ENCODE results near the gene TMEM139.
"Not testable (repeated sequence)": the region's sequence is repeated elsewhere in the genome, so short reads cannot be mapped to it uniquely, and the experiment has no call there.

The TMEM139 gene

GRCh38 chr7:143287339-143287934 lies 2.7 kb downstream of the TMEM139 start:
- peak overlapping the region; percentile 75 for H3K4me3 ChIP-seq (ENCODE audit: low read depth, low read length)
- DNase-seq (ENCODE audit: low read depth) = no peak

GRCh38 chr7:143287935-143288826 lies 3.4 kb downstream of the TMEM139 start, which contains the start of gene CASP2:
CASP2 (plus strand) TSS chr7:143288351; CDS start chr7:143288456, 105 bp downstream.
- DNase-seq (ENCODE audit: low read depth) = peak; percentile 90

DNA sequence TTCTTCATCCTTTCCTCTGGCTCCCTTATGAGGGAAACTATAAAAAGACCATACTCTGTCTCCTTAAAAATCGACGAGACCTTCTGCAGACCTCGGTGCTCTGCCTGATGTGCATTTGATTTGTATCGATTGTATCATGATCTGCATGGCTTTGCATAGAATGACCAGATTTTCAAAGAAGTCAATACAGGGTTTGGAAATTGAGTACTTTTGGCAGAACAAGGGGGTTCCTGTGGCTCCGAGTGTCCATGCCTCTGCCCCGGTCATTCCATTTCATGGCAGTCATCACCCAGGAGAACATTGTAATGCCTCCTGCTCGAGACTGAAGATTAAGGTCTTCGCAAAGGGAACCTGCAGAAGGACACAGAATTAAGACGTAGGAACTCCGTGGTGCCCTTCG lies 4.1 kb downstream of the TMEM139 start:
- DNase-seq (ENCODE audit: low read depth) = no peak
- peak overlapping the region; percentile 75 for H3K4me3 ChIP-seq (ENCODE audit: low read depth, low read length)

More at GRCh38 chr7:143287935-143288826, 3.4 kb downstream of the TMEM139 start, which contains the start of gene CASP2:
- H3K4me3 ChIP-seq (ENCODE audit: low read depth, low read length) = peak within 1 kb of the TSS; percentile 75

DNA sequence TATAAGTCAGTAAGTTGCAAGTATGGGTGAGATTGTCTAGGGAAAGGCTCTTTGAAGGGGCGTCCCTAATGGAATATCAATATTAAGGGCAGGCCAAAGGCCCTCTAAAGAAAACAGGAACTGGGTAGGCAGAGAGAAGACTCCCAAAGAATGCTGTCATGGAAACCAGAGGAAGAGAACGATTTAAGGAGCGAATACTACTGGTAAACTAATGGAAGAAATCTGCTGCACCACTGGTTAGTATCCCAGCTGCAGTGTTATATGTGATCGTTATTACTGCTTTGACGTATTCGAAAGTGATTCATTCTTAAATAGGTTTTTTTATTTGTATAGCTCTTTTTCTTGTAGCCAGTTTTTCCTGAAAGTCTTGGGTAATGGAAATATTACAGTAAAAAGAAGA lies 4.7 kb downstream of the TMEM139 start:
- peak overlapping the region; percentile 75 for H3K4me3 ChIP-seq (ENCODE audit: low read depth, low read length)
- DNase-seq (ENCODE audit: low read depth) = no peak

DNA sequence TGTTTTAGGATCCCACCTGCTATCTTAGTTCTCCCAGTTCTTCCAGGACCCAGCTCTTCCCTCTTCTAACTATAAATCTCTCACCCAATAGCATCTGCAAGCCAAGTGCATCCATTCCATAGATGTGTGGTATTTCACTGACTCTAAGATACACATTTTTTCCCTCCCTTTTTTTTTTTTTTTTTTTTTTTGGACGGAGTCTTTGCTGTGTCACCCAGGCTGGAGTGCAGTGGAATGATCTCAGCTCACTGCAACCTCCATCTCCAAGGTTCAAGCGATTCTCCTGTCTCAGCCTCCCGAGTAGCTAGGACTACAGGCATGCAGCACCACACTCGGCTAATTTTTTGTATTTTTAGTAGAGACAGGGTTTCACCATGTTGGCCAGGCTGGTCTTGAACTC lies 5.1 kb downstream of the TMEM139 start:
- H3K4me3 ChIP-seq (ENCODE audit: low read depth, low read length) = peak overlapping the region; percentile 75
- DNase-seq (ENCODE audit: low read depth) = not testable (repeated sequence)

GRCh38 chr7:143290293-143290692 lies 5.5 kb downstream of the TMEM139 start:
- DNase-seq (ENCODE audit: low read depth) = no peak
- H3K4me3 ChIP-seq (ENCODE audit: low read depth, low read length) = no peak overlapping the region

- DNase-seq (ENCODE audit: low read depth) = no peak
These were observed 8.1 kb downstream of the TMEM139 start for GRCh38 chr7:143292876-143293275.

DNA sequence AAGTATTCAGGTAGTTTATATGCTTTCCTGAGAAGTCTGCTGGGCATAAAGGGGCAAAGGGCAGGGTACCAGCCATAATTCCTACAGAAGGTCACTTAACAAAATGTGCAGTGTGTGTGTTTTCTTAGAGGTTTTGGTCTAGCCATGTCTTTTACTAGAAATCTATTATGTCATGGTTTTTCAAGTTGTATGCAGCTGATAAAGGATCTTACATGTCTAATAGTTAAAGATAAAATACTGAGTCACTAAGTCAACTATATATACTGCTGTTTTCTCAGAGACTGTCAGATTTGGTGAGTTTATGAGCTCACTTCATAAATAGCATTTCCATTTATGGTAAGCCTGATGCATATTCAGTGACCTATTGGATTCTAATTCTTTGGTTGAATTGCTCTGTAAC lies 11.1 kb downstream of the TMEM139 start:
- no peak for DNase-seq (ENCODE audit: low read depth)
- H3K4me3 ChIP-seq (ENCODE audit: low read depth, low read length) = no peak overlapping the region

More at GRCh38 chr7:143292876-143293275, 8.1 kb downstream of the TMEM139 start:
- H3K4me3 ChIP-seq (ENCODE audit: low read depth, low read length) = no peak overlapping the region

DNA sequence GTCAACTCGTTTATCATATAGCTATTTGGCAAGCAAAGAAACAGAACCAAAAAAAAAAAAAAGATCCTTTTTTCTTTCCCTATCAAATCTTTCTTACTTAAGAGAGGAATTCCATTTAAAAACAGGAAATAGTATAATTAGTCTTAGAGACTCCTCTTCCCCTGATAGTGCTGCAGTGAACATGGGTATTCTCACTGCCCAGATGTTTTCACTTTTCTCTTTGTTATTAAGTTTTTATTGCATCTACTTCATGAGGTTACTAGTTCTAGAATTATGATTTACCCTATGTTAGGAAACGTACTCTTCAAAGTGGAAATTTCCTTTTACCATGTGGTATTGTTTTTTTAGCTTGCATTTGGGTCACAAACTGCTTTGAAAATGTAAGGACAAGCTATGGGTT lies 11.9 kb downstream of the TMEM139 start:
- no peak overlapping the region for H3K4me3 ChIP-seq (ENCODE audit: low read depth, low read length)

GRCh38 chr7:143299346-143299745 lies 14.6 kb downstream of the TMEM139 start:
- H3K4me3 ChIP-seq (ENCODE audit: low read depth, low read length) = no peak overlapping the region
- DNase-seq (ENCODE audit: low read depth) = no peak

More for the DNA sequence above, 11.9 kb downstream of the TMEM139 start:
- DNase-seq (ENCODE audit: low read depth) = no peak

DNA sequence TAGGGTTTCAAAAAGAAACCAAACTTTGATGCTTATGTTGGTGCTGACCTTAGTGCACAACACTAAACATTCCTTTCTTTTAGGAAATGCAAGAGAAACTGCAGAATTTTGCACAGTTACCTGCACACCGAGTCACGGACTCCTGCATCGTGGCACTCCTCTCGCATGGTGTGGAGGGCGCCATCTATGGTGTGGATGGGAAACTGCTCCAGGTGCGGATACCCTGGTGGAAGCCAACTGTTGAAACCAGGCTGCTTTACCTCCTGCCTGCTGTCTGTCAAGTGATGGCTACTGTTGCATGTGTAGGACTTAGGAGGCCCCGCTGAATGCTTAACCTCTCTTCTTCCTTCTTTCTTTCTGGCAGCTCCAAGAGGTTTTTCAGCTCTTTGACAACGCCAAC lies 15.1 kb downstream of the TMEM139 start:
- no peak overlapping the region for H3K4me3 ChIP-seq (ENCODE audit: low read depth, low read length)
- no peak for DNase-seq (ENCODE audit: low read depth)

DNA sequence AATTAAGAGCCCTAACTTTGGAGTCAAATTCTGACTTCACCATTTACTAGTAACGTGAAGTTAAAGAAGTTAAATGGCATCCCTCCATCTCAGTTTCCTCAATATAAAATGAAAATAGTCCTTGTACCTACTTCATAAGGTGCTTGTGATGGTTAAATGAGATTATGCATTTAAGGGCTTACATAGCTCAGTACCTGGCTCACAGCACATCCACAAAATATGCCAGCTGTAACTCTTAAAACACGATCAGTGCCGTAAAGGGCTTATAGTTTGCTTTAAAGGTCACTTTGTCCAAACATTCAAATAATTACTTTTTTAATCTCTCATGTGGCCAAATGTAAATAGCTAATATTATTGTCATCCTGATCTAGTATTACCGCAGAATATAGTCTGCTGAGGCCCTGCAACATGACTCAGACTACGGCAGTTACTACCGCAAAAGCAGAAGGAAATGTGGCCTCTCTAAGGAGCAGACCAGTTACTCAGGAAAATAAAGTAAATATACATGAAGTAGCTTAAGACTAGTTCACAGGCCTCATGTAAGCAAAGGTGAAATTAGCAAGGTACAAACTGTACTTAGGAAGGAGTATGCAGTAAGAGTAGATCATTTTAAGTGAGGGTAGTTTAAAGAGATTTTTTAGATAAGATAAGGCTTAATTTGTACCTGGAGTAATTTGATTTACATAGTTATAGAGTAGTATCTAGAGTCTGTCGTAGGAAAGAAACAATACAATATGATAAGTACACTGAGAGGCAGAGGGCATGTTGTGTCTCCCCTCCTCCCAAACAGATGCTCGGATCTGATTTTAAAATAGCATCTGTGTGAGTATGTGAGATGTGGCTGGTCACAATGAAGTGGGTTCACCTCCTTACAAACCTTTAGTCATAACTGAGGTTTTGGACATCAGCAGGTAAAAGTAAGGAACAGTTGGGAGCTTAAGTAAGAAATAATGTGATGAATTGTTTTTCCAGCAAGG lies 16.5 kb downstream of the TMEM139 start:
- DNase-seq (ENCODE audit: low read depth) = no peak
- no peak overlapping the region for H3K4me3 ChIP-seq (ENCODE audit: low read depth, low read length)

DNA sequence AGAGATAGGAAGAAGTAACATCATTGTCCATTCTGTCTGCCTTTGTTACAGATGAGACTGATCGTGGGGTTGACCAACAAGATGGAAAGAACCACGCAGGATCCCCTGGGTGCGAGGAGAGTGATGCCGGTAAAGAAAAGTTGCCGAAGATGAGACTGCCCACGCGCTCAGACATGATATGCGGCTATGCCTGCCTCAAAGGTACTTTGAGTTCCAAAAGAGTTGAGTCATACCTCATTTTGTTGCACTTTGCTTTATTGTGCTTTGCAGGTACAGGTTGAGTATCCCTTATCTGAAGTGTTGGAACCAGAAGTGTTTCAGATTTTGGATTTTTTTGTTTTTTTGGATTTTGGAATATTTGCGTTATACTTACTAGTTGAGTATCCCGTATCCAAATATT lies 19.0 kb downstream of the TMEM139 start:
- no peak overlapping the region for H3K4me3 ChIP-seq (ENCODE audit: low read depth, low read length)
- DNase-seq (ENCODE audit: low read depth) = no peak

- no peak overlapping the region for H3K4me3 ChIP-seq (ENCODE audit: low read depth, low read length)
- no peak for DNase-seq (ENCODE audit: low read depth)
These were observed 20.2 kb downstream of the TMEM139 start for GRCh38 chr7:143304938-143305337.

- DNase-seq (ENCODE audit: low read depth) = no peak
- H3K4me3 ChIP-seq (ENCODE audit: low read depth, low read length) = no peak overlapping the region
These were observed 20.8 kb downstream of the TMEM139 start for GRCh38 chr7:143305423-143306070.

DNA sequence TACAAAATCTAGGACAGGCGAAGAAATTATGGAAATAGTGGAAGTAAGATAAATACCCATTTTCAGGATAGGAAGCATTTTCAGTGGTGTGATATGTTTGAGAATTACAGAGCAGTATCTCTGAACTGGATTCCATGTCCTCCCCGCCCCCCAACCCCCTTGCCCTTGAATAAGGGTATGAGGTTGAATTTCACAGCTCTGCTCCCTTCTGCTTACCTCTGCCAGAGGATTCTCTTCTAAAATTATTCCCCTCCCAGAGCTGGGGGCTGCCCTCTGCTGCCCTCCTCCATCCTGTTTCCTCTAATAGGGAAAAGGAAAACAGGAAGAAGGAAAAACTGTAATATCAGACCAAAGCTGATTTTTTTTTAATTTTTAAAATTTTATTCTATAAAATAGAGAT lies 23.9 kb downstream of the TMEM139 start:
- DNase-seq (ENCODE audit: low read depth) = no peak
- no peak overlapping the region for H3K4me3 ChIP-seq (ENCODE audit: low read depth, low read length)

DNA sequence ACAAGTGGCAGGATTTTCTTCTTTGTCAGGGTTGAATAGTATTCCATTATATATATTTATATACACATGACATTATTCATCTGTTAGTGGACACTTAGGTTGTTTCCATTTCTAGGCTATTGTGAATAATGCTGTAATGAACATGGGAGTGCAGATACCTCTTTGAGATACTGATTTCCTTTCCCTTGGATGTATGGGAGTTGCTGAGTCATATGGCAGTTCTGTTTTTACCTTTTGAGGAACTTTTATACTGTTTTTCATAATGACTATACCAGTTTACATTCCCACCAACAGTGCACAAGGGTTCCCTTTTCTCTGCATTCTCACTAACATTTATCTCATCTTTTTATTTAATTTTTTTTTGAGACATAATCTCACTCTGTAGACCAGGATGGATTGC lies 29.4 kb downstream of the TMEM139 start:
- DNase-seq (ENCODE audit: low read depth) = no peak
- no peak overlapping the region for H3K4me3 ChIP-seq (ENCODE audit: low read depth, low read length)

- H3K4me3 ChIP-seq (ENCODE audit: low read depth, low read length) = no peak within 1 kb of the TSS
- no peak for DNase-seq (ENCODE audit: low read depth)
These were observed 31.0 kb downstream of the TMEM139 start, which contains the start of gene CLCN1 for GRCh38 chr7:143315776-143316175. CLCN1 (plus strand) TSS chr7:143316111; CDS start chr7:143316213, 102 bp downstream.

- DNase-seq (ENCODE audit: low read depth) = no peak
- no peak overlapping the region for H3K4me3 ChIP-seq (ENCODE audit: low read depth, low read length)
These were observed 31.7 kb downstream of the TMEM139 start for GRCh38 chr7:143316492-143316891.

All from skeletal muscle cell (primary cell).